Psoas muscle (tissue), 8 donors: Measurements from ENCODE around the gene IRF1. TPM values are rescaled to one million over a fixed set of nuclear protein-coding genes. Genes with fewer than 3 reads are reported as not detected.

Source experiments
- ATAC-seq, 4 donors: fragments of 200-7000 bp; cut with Tn5 transposase; one replicate each; pipeline ENCODE4 v1.9.1; 2020; ENCODE audit warnings: moderate library complexity in 3 of 4, mild to moderate bottlenecking in 2 of 4
- DNase-seq, 2 donors: peaks; one replicate each; pipeline ENCODE4 v3.0.0-alpha.2; 2020
- H3K27ac ChIP-seq: fragments of 200-600 bp; one replicate; pipeline ENCODE4 v1.8.0; 2022
- H3K27me3 ChIP-seq, 3 donors: fragments of 200-600 bp in 1 of 3; one replicate each; pipeline versions ENCODE4 v1.6.1 to v1.8.0; 2013 to 2022; ENCODE audit warnings: low read length in 2 of 3, mild to moderate bottlenecking in 2 of 3, moderate library complexity in 1 of 3; ENCODE audit not compliant: insufficient read depth in 3 of 3
- H3K36me3 ChIP-seq, 2 donors: fragments of 200-600 bp in 1 of 2; one replicate each; pipeline versions ENCODE4 v1.6.1 to v1.8.0; 2013 to 2022; ENCODE audit warnings: low read depth in 1 of 2, mild to moderate bottlenecking in 1 of 2, moderate library complexity in 1 of 2; ENCODE audit not compliant: insufficient read depth in 1 of 2
- H3K4me1 ChIP-seq: fragments of 200-600 bp; one replicate; pipeline ENCODE4 v1.8.0; 2022
- H3K4me3 ChIP-seq: fragments of 200-600 bp; one replicate; pipeline ENCODE4 v1.8.0; 2022; ENCODE audit warnings: mild to moderate bottlenecking
- H3K9me3 ChIP-seq: fragments of 200-600 bp; one replicate; pipeline ENCODE4 v1.8.0; 2022
- WGBS, 3 donors: extraction: QIAGEN DNeasy Blood & Tissue Kit; methylation state at CpG; one replicate each; pipeline versions ENCODE4 v1.1.6 to v1.1.7; 2013; 5-methylcytosine and 5-hydroxymethylcytosine counted together
- intact Hi-C, 2 donors: fragments of 100-400 bp; cut with DNase I; formaldehyde crosslinking; loops; one replicate each; pipeline versions ENCODE4 v1.11.0 to v1.14.2; 2022
- polyA plus RNA-seq, 3 donors: library from polyadenylated mRNA; stranded (reverse); fragments of 200-250 nt; gene quantifications; one replicate each; pipeline ENCODE4 v1.2.3, GENCODE V29; 2013
- total RNA-seq, 4 donors: library from RNA; stranded (reverse); fragmentation: NEBNext Ultra II Directional in 2 of 4; extraction: Animal tissue kit (Norgen Biotek cat#: 25700) in 2 of 4; gene quantifications; one replicate each; pipeline versions ENCODE4 v1.2.1 to v1.2.4, GENCODE V29; 2021 to 2023
- TF ChIP-seq, protein P1 (sequence below): fragments of 200-600 bp; IDR thresholded peaks from one replicate; pipeline ENCODE4 v1.8.0; 2022; ENCODE audit warnings: antibody characterized with exemption
- donor health status: healthy with polysubstance abuse.
- donor health status: DM: no; HTN: no; CAD: no; lungs with moderate emphysema.
- donor health status: Bipolar disorder and iron deficiency.
- donor health status: healthy.
- donor health status: DM: yes; HTN: yes; CAD: no.
- donor health status: DM: no; HTN: no; CAD: no.
- donor health status: DM: no; HTN: no; CAD: no.
- donor health status: DM: yes; HTN: yes; CAD: no.

IRF1 gene
- total and polyA plus RNA-seq, 7 donors, result 4.7 to 18.8 (median 11.8) TPM

DNA sequence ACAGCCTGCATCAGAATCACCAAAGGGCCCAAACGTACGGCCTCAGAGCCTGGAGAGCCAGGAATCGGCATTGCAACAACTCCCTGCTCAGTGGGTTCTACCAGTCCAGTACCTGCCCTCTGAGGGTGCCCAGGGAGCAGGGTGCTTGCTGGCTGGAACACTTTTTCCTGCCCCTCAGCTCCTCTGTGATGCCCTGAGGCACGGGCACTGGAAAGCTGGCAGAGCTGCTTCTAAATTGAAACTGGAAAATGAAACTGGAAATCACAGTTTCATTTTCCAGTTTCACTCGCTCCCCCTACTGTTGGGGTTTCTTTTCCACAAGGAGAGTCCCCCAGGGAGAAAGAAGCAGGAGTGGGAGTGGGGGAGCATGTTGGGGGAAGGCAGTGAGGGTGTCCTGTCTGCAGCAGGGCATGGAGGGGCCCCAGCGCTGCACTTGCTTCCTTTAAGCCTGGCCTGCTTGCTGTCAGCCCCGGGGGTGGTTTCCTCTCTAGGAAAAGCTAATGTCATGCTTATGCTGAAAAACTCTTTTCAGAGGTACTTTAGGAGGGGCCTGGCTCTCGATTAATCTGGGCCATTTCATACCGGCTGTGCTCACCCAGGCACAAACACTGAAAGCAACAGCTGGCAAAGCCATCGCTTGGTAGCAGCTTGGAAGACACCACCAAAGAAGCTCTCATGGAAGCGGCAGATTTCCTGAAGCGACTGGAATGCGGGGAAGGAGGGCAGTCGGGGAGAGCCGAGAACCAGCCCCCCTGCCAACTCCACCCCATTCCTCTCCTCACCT lies 26.2 kb downstream of the IRF1 start:
- no peak overlapping the region for H3K4me3 ChIP-seq
- TF ChIP-seq, protein P1, sequence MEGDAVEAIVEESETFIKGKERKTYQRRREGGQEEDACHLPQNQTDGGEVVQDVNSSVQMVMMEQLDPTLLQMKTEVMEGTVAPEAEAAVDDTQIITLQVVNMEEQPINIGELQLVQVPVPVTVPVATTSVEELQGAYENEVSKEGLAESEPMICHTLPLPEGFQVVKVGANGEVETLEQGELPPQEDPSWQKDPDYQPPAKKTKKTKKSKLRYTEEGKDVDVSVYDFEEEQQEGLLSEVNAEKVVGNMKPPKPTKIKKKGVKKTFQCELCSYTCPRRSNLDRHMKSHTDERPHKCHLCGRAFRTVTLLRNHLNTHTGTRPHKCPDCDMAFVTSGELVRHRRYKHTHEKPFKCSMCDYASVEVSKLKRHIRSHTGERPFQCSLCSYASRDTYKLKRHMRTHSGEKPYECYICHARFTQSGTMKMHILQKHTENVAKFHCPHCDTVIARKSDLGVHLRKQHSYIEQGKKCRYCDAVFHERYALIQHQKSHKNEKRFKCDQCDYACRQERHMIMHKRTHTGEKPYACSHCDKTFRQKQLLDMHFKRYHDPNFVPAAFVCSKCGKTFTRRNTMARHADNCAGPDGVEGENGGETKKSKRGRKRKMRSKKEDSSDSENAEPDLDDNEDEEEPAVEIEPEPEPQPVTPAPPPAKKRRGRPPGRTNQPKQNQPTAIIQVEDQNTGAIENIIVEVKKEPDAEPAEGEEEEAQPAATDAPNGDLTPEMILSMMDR, result no peak
- no peaks in the 10 kb centered on the region for H3K36me3 ChIP-seq
- ATAC-seq, result no peak
- no peak for DNase-seq
- no peaks in the 10 kb centered on the region for H3K9me3 ChIP-seq
- peaks cover 27% of the 10 kb centered on the region for H3K4me1 ChIP-seq
- H3K27ac ChIP-seq, result peak overlapping the region; percentile 23
- intact Hi-C loops, result no loop called here
- no peaks in the 10 kb centered on the region for H3K27me3 ChIP-seq
- 53 to 67% (median 62%) methylated on average over 15 of the region's 15 CpGs for WGBS, 3 donors

- TF ChIP-seq, protein P1, result no peak
- no peaks in the 10 kb centered on the region for H3K36me3 ChIP-seq
- no peaks in the 10 kb centered on the region for H3K9me3 ChIP-seq
- H3K4me1 ChIP-seq, result peaks cover 32% of the 10 kb centered on the region
- intact Hi-C loops, result no loop called here
- no peaks in the 10 kb centered on the region for H3K27me3 ChIP-seq
- H3K27ac ChIP-seq, result peak overlapping the region; percentile 23
- 54 to 79% (median 77%) methylated on average over 5 of the region's 5 CpGs for WGBS, 3 donors
- H3K4me3 ChIP-seq, result no peak overlapping the region
- DNase-seq, result no peak
- ATAC-seq, result no peak
Measured at GRCh38 chr5:132463811-132464155, 26.8 kb downstream of the IRF1 start.

- Histone ChIP-seq H3K27ac (no peak overlapping the region), H3K9me3 (no peaks in the 10 kb centered on the region), H3K27me3 (no peaks in the 10 kb centered on the region), H3K4me1 (peaks cover 38% of the 10 kb centered on the region), H3K4me3 (no peak overlapping the region), H3K36me3 (no peaks in the 10 kb centered on the region)
- DNase-seq, result no peak
- WGBS, 3 donors, result 79 to 86% (median 83%) methylated on average over 10 of the region's 10 CpGs
- ATAC-seq, result no peak
- intact Hi-C loops, result no loop called here
- TF ChIP-seq, protein P1, result no peak
Measured at GRCh38 chr5:132462856-132463745, 27.5 kb downstream of the IRF1 start.

DNA sequence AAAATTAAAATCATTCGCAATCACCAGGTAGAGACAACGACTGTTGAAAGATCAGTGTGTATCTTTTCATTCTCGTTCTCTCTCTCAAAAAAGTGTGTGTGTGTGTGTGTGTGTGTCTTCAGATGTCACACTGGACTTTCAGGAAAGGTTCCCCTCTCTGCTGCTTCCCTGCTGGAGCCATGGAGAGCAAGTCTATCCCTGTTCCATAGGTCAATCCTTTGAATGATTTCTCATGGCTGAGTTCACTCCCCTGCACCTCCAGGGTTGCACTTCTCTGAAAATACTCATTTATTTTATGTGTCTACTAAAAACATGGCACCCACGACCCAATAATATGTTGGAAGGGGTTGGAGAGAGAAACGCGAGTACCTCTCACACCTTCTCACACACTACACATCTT lies 28.2 kb downstream of the IRF1 start:
- intact Hi-C loops, result no loop called here
- Histone ChIP-seq H3K4me3 (no peak overlapping the region), H3K36me3 (no peaks in the 10 kb centered on the region), H3K9me3 (no peaks in the 10 kb centered on the region), H3K27me3 (no peaks in the 10 kb centered on the region), H3K4me1 (peaks cover 46% of the 10 kb centered on the region), H3K27ac (no peak overlapping the region)
- ATAC-seq (no peak), DNase-seq (no peak)
- TF ChIP-seq, protein P1, result no peak
- WGBS, 3 donors, result 92 to 96% (median 95%) methylated on average over 6 of the region's 6 CpGs
